Chondrocyte (in vitro differentiated cells): Measurements from ENCODE around the gene NDE1. TPM values are rescaled to one million over a fixed set of nuclear protein-coding genes. Genes with fewer than 3 reads are reported as not detected.

Experiments
- DNase-seq: peaks from one replicate; pipeline ENCODE4 v3.0.0; 2021; ENCODE audit warnings: mixed read lengths, low spot score
- H3K27ac Mint-ChIP-seq: one replicate; pipeline ENCODE4 v1.8.0; 2021; ENCODE audit warnings: mild to moderate bottlenecking, moderate library complexity, mixed read lengths; ENCODE audit not compliant: unreplicated experiment
- H3K27me3 Mint-ChIP-seq: 2 replicates; pipeline ENCODE4 v1.8.0; 2021; ENCODE audit warnings: low read depth, mixed read lengths
- H3K36me3 Mint-ChIP-seq: 2 replicates; pipeline ENCODE4 v1.8.0; 2021; ENCODE audit warnings: low read depth, mixed read lengths
- H3K4me1 Mint-ChIP-seq: 2 replicates; pipeline ENCODE4 v1.8.0; 2021; ENCODE audit warnings: low read depth, mild to moderate bottlenecking, mixed read lengths
- H3K4me3 Mint-ChIP-seq: one replicate; pipeline ENCODE4 v1.8.0; 2021; ENCODE audit warnings: mild to moderate bottlenecking, moderate library complexity, mixed read lengths; ENCODE audit not compliant: unreplicated experiment
- H3K9me3 Mint-ChIP-seq: 2 replicates; pipeline ENCODE4 v1.8.0; 2021; ENCODE audit warnings: low read depth, mixed read lengths
- total RNA-seq: library from RNA; stranded (reverse); gene quantifications from 3 replicates; pipeline ENCODE4 v1.2.1, GENCODE V29; 2021
- TF ChIP-seq, protein P1 (sequence below): fragments of 200-600 bp; sonication (generic); IDR thresholded peaks from 2 replicates; pipeline ENCODE4 v1.5.0; 2021; ENCODE audit warnings: antibody characterized with exemption, mild to moderate bottlenecking, moderate library complexity

The NDE1 gene
- total RNA-seq, 1 donor from 2014 or later: 32.3 TPM

DNA sequence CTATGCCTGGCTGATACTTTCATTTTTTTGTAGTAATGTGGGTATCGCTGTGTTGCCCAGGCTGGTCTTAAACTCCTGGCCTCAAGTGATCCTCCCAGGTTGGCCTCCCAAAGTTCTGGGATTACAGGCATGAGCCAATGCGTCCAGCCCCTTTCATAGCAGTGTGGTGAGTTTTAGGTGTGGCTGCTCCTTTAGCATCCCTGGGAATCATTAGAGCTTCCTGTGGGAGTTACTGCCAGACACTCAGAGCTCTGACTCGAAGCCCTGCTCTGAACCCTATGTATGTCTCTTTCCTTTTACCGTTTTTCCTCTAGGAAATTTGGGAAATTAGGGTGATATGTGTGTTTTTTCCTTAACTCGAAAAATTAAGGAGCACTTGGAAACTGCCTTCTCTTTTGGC lies 44.5 kb downstream of the NDE1 start:
- peaks cover 6% of the 10 kb centered on the region for H3K4me1 Mint-ChIP-seq

DNA sequence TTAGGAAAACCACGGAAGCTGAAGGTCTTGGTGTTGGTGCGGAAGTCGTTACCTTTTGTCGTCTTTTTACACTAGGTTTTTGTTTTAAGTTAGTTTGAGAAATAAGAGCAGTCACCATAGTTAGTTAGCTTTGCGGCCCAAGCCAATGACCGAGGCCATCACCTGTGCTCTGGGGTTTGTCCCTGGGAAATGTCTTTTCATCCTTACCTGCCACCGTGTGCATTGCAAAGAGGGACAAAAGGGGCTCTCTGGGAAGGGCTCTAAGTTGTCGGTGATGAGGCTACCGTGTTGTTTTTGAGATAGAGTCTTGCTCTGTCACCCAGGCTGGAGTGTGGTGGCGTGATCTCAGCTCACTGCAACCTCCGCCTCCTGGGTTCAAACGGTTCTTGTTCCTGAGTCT lies 49.8 kb downstream of the NDE1 start:
- Mint-ChIP-seq H3K27ac (no peak overlapping the region), H3K36me3 (peaks cover 18% of the 10 kb centered on the region), H3K27me3 (no peaks in the 10 kb centered on the region), H3K9me3 (no peaks in the 10 kb centered on the region), H3K4me3 (no peak overlapping the region), H3K4me1 (peaks cover 10% of the 10 kb centered on the region)
- no peak for DNase-seq
- TF ChIP-seq, protein P1, sequence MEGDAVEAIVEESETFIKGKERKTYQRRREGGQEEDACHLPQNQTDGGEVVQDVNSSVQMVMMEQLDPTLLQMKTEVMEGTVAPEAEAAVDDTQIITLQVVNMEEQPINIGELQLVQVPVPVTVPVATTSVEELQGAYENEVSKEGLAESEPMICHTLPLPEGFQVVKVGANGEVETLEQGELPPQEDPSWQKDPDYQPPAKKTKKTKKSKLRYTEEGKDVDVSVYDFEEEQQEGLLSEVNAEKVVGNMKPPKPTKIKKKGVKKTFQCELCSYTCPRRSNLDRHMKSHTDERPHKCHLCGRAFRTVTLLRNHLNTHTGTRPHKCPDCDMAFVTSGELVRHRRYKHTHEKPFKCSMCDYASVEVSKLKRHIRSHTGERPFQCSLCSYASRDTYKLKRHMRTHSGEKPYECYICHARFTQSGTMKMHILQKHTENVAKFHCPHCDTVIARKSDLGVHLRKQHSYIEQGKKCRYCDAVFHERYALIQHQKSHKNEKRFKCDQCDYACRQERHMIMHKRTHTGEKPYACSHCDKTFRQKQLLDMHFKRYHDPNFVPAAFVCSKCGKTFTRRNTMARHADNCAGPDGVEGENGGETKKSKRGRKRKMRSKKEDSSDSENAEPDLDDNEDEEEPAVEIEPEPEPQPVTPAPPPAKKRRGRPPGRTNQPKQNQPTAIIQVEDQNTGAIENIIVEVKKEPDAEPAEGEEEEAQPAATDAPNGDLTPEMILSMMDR: no peak

More for the DNA sequence above, 44.5 kb downstream of the NDE1 start:
- Mint-ChIP-seq H3K9me3 (no peaks in the 10 kb centered on the region), H3K27me3 (no peaks in the 10 kb centered on the region), H3K27ac (no peak overlapping the region), H3K36me3 (peaks cover 28% of the 10 kb centered on the region), H3K4me3 (no peak overlapping the region)
- TF ChIP-seq, protein P1: no peak
- no peak for DNase-seq

DNA sequence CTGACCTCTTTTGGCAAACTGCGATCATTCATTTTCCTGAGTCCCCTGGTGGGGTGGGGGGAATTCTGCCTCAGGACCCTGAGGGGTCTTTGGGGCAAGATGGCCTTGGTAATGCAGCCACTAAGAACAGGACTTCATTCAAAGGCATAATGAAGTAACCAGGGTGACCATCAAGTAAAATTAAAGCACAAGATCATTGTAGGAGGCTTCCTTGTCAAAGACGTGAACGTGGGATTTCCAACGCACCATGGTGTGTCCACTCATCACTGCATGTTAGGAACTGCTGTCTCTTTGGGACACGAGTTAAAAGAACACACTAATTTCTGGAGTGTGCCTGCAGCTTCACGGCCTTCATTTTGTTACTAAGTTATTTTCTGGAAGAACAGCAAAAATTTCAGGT lies 51.3 kb downstream of the NDE1 start:
- TF ChIP-seq, protein P1: no peak
- DNase-seq: no peak
- no peak overlapping the region for H3K27ac Mint-ChIP-seq
- H3K4me1 Mint-ChIP-seq: peaks cover 10% of the 10 kb centered on the region
- H3K9me3 Mint-ChIP-seq: no peaks in the 10 kb centered on the region
- no peaks in the 10 kb centered on the region for H3K27me3 Mint-ChIP-seq
- H3K4me3 Mint-ChIP-seq: no peak overlapping the region
- peaks cover 20% of the 10 kb centered on the region for H3K36me3 Mint-ChIP-seq

DNA sequence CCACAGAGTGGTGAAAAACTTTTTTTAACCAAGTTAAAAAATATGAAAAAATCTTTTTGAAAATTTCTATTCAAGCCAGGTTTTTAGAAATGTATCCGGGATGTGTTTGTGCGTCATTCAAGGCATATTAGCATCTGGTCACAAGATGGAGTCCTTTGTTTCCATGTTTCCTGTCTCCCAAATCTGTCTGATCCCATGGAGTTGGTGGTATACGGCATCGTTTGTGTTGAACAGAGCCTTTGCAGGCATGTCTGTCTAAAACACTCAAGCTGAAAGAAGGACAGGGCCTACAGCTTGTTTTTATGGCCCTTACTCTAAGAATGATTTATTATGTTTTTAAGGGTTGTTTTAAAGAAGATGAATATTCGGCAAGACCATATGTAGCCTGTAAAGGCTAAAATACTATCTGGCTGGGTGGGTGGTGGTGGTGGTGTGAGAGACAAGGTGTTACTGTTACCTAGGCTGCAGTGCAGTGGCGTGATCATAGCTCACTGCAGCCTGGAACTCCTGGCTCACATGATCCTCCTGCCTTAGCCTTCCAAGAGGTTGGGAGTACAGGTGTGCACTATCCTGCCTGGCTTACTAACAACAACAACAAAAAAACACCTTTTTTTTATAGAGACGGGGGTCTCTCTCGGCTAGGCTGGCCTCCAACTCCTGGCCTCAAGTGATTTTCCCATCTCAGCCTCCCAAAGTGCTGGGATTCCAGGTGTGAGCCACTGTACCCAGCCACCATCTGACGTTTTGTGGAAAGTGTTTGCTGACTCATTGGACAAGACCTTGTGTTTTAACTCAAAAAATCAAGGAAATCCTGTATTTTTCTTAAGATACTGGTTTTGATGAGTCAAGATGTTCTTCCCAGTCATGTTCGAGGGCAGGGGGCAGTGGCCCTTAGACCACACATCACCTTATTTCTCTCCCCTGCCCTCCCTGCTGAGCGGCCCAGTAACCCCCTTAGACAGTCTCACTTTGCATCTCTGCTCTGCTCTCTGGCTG lies 52.2 kb downstream of the NDE1 start:
- TF ChIP-seq, protein P1: no peak
- no peaks in the 10 kb centered on the region for H3K27me3 Mint-ChIP-seq
- H3K9me3 Mint-ChIP-seq: no peaks in the 10 kb centered on the region
- H3K27ac Mint-ChIP-seq: peak overlapping the region; percentile 57
- H3K4me1 Mint-ChIP-seq: peaks cover 10% of the 10 kb centered on the region
- no peak overlapping the region for H3K4me3 Mint-ChIP-seq
- peaks cover 14% of the 10 kb centered on the region for H3K36me3 Mint-ChIP-seq
- DNase-seq: no peak

DNA sequence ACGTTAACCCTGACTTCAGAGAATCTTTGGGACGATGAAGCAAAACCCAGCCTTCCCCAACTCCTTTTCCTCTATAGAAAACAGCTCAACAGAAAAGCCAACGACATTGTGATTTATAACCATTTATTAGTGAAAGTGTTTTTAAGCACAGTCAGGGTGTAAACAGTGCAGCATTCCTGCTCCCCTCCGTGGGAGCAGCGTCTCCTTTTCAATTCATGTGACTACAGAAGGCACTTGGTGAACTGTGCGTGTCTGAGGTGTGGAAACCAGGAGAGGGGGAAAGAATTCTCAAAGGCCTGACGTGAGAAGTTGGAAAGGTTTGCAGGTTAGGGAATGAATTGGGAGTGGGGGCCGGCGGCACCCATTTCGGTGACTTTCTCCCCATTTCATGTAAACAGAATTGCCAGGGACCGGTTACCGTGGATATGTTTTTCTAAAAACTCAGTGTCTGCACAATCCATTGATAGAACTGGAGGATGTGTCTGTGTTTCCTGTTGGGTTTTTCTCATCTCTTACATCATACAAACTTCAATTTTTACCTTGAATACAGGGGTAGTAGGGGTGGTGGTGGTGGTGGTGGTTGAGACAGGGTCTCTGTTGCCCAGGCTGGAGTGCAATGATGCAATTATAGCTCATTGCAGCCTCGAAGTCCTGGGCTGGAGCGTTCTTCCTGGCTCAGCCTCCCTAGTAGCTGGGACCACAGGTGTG lies 53.1 kb downstream of the NDE1 start:
- Mint-ChIP-seq H3K4me1 (peaks cover 13% of the 10 kb centered on the region), H3K36me3 (peaks cover 12% of the 10 kb centered on the region), H3K4me3 (no peak overlapping the region), H3K27me3 (no peaks in the 10 kb centered on the region), H3K9me3 (no peaks in the 10 kb centered on the region), H3K27ac (peak overlapping the region; percentile 57)
- DNase-seq: no peak
- TF ChIP-seq, protein P1: no peak
